DND-41 (cell line): ENCODE results near the gene VKORC1.

Experiments used
- ATAC-seq: fragments of 200-7000 bp; cut with Tn5 transposase; 3 replicates; pipeline ENCODE4 v1.9.1; 2021; ENCODE audit warnings: low read depth; ENCODE audit not compliant: insufficient read depth
- DNase-seq: peaks from one replicate; pipeline ENCODE4 v3.0.0-alpha.2; 2020
- H2AFZ ChIP-seq: 2 replicates; pipeline ENCODE4 v1.6.0; 2012; ENCODE audit warnings: low read depth, low read length
- H3K27ac ChIP-seq: 2 replicates; pipeline ENCODE4 v1.5.1; 2012; ENCODE audit warnings: low read length, inconsistent platforms
- H3K27me3 ChIP-seq: fragments of 200-600 bp; sonication (generic); 2 replicates; pipeline ENCODE4 v1.6.0; 2012; ENCODE audit warnings: low read length, mild to moderate bottlenecking, inconsistent platforms; ENCODE audit not compliant: insufficient read depth, poor library complexity
- H3K36me3 ChIP-seq: 2 replicates; pipeline ENCODE4 v1.5.1; 2012; ENCODE audit warnings: low read length, inconsistent platforms; ENCODE audit not compliant: insufficient read depth
- H3K4me1 ChIP-seq: 2 replicates; pipeline ENCODE4 v1.5.1; 2012; ENCODE audit warnings: mild to moderate bottlenecking, low read length; ENCODE audit not compliant: insufficient read depth
- H3K4me2 ChIP-seq: 2 replicates; pipeline ENCODE4 v1.6.0; 2012; ENCODE audit warnings: mild to moderate bottlenecking, moderate library complexity, low read length, inconsistent platforms; ENCODE audit not compliant: insufficient read depth
- H3K4me3 ChIP-seq, 2 experiments: fragments of 200-600 bp in 1 of 2; shearing (Covaris generic) in 1 of 2; 2 replicates each; pipeline ENCODE4 v1.5.1; 2012 to 2016; ENCODE audit warnings: inconsistent platforms in 2 of 2, low read length in 2 of 2, mild to moderate bottlenecking in 2 of 2, low read depth in 1 of 2, moderate library complexity in 1 of 2
- H3K79me2 ChIP-seq: 2 replicates; pipeline ENCODE4 v1.6.0; 2012; ENCODE audit warnings: low read length, inconsistent platforms; ENCODE audit not compliant: insufficient read depth
- H3K9ac ChIP-seq: 2 replicates; pipeline ENCODE4 v1.6.0; 2012; ENCODE audit warnings: low read depth, mild to moderate bottlenecking, inconsistent platforms, low read length, moderate library complexity
- H3K9me3 ChIP-seq: 2 replicates; pipeline ENCODE4 v1.5.1; 2012; ENCODE audit warnings: low read length, moderate library complexity, mild to moderate bottlenecking, inconsistent platforms; ENCODE audit not compliant: insufficient read depth, severe bottlenecking
- H4K20me1 ChIP-seq: 2 replicates; pipeline ENCODE4 v1.6.0; 2012; ENCODE audit warnings: low read length; ENCODE audit not compliant: insufficient read depth
- CTCF ChIP-seq: IDR thresholded peaks from 2 replicates; pipeline ENCODE4 v1.5.1; 2012; ENCODE audit warnings: borderline replicate concordance, low read length, moderate library complexity, mild to moderate bottlenecking; ENCODE audit not compliant: poor library complexity, severe bottlenecking; ENCODE audit errors: extremely low read depth
- EZH2 ChIP-seq: IDR thresholded peaks from 3 replicates; pipeline ENCODE4 v1.6.1; 2012; ENCODE audit warnings: borderline replicate concordance, low read depth, mild to moderate bottlenecking, moderate library complexity, low read length, inconsistent platforms; ENCODE audit not compliant: severe bottlenecking

Gene VKORC1

GRCh38 chr16:31130336-31130891 lies 35.8 kb upstream of the VKORC1 start:
- H3K9me3 ChIP-seq = no peaks in the 10 kb centered on the region
- no peaks in the 10 kb centered on the region for H3K27me3 ChIP-seq
- H3K4me2 ChIP-seq = no peak overlapping the region
- ATAC-seq (no peak), DNase-seq (no peak)
- no peak overlapping the region for H3K9ac ChIP-seq
- no peak for TF ChIP-seq EZH2
- no peak for TF ChIP-seq CTCF
- no peak overlapping the region for H2AFZ ChIP-seq
- H3K79me2 ChIP-seq = no peaks in the 10 kb centered on the region
- peaks cover 50% of the 10 kb centered on the region for H3K36me3 ChIP-seq
- H3K27ac ChIP-seq = no peak overlapping the region
- H3K4me3 ChIP-seq = no peak overlapping the region
- no peaks in the 10 kb centered on the region for H3K4me1 ChIP-seq
- no peaks in the 10 kb centered on the region for H4K20me1 ChIP-seq

- TF ChIP-seq EZH2 (no peak), CTCF (no peak)
- Histone ChIP-seq H3K27me3 (no peaks in the 10 kb centered on the region), H3K79me2 (no peaks in the 10 kb centered on the region), H3K4me3 (no peak overlapping the region), H3K27ac (no peak overlapping the region), H3K9ac (no peak overlapping the region), H3K4me2 (no peak overlapping the region), H3K4me1 (no peaks in the 10 kb centered on the region), H4K20me1 (no peaks in the 10 kb centered on the region), H3K36me3 (peaks cover 50% of the 10 kb centered on the region), H3K9me3 (no peaks in the 10 kb centered on the region), H2AFZ (no peak overlapping the region)
- DNase-seq (no peak), ATAC-seq (no peak)
Measured at GRCh38 chr16:31129568-31130335, 35.2 kb upstream of the VKORC1 start.

GRCh38 chr16:31128711-31129567 lies 34.3 kb upstream of the VKORC1 start:
- Histone ChIP-seq H3K79me2 (no peaks in the 10 kb centered on the region), H3K9me3 (no peaks in the 10 kb centered on the region), H3K4me3 (no peak overlapping the region), H4K20me1 (no peaks in the 10 kb centered on the region), H3K27ac (no peak overlapping the region), H3K36me3 (peaks cover 54% of the 10 kb centered on the region), H2AFZ (no peak overlapping the region), H3K4me1 (no peaks in the 10 kb centered on the region), H3K4me2 (no peak overlapping the region), H3K9ac (no peak overlapping the region), H3K27me3 (no peaks in the 10 kb centered on the region)
- TF ChIP-seq CTCF (no peak), EZH2 (no peak)
- no peak for DNase-seq
- no peak for ATAC-seq
